Measurements from ENCODE around the gene ADAMTS12.

ADAMTS12 gene

GRCh38 chr5:33793836-33794549 lies 97.8 kb downstream of the ADAMTS12 start:
- no peak for TF ChIP-seq CTCF (IDR thresholded peaks at IDR 0.05; ENCODE audit: extremely low read depth, missing control alignments)
- DNase-seq (ENCODE audit: low spot score) = no peak

GRCh38 chr5:33793276-33793675 lies 98.5 kb downstream of the ADAMTS12 start:
- TF ChIP-seq CTCF (IDR thresholded peaks at IDR 0.05; ENCODE audit: extremely low read depth, missing control alignments) = no peak
- DNase-seq (ENCODE audit: low spot score) = no peak

GRCh38 chr5:33792559-33792958 lies 99.2 kb downstream of the ADAMTS12 start:
- DNase-seq (ENCODE audit: low spot score) = no peak
- no peak for TF ChIP-seq CTCF (IDR thresholded peaks at IDR 0.05; ENCODE audit: extremely low read depth, missing control alignments)

GRCh38 chr5:33789567-33789957 lies 102.2 kb downstream of the ADAMTS12 start:
- TF ChIP-seq CTCF (IDR thresholded peaks at IDR 0.05; ENCODE audit: extremely low read depth, missing control alignments) = no peak
- DNase-seq (ENCODE audit: low spot score) = no peak

- no peak for TF ChIP-seq CTCF (IDR thresholded peaks at IDR 0.05; ENCODE audit: extremely low read depth, missing control alignments)
- no peak for DNase-seq (ENCODE audit: low spot score)
Measured at GRCh38 chr5:33788922-33789566, 102.7 kb downstream of the ADAMTS12 start.

- no peak for TF ChIP-seq CTCF (IDR thresholded peaks at IDR 0.05; ENCODE audit: extremely low read depth, missing control alignments)
- DNase-seq (ENCODE audit: low spot score) = no peak
Measured at GRCh38 chr5:33785571-33785970, 106.2 kb downstream of the ADAMTS12 start.

- DNase-seq (ENCODE audit: low spot score) = no peak
Measured at GRCh38 chr5:33781286-33781685, 110.5 kb downstream of the ADAMTS12 start.

More at GRCh38 chr5:33781286-33781685, 110.5 kb downstream of the ADAMTS12 start:
- no peak for TF ChIP-seq CTCF (IDR thresholded peaks at IDR 0.05; ENCODE audit: extremely low read depth, missing control alignments)
